ENCODE data around the gene ZSWIM7.

Gene ZSWIM7

GRCh38 chr17:16003841-16004240, 4.3 kb upstream of the ZSWIM7 start:
- no peaks in the 10 kb centered on the region for H3K27me3 Mint-ChIP-seq (ENCODE audit: low read depth)
- peaks cover 18% of the 10 kb centered on the region for H3K4me1 Mint-ChIP-seq
- peaks cover 4% of the 10 kb centered on the region for H3K9me3 Mint-ChIP-seq
- peaks cover 81% of the 10 kb centered on the region for H3K36me3 Mint-ChIP-seq (ENCODE audit: low read depth)
- no peak overlapping the region for H3K27ac Mint-ChIP-seq
- no peak overlapping the region for H3K4me3 Mint-ChIP-seq
- TF ChIP-seq CTCF (IDR thresholded peaks at IDR 0.05; ENCODE audit: unreplicated experiment in 3 of 3) = no peak

GRCh38 chr17:16002708-16003260, 3.3 kb upstream of the ZSWIM7 start:
- no peak for TF ChIP-seq CTCF (IDR thresholded peaks at IDR 0.05; ENCODE audit: unreplicated experiment in 3 of 3)
- H3K9me3 Mint-ChIP-seq = peaks cover 4% of the 10 kb centered on the region
- H3K4me3 Mint-ChIP-seq = no peak overlapping the region
- no peaks in the 10 kb centered on the region for H3K27me3 Mint-ChIP-seq (ENCODE audit: low read depth)
- peaks cover 70% of the 10 kb centered on the region for H3K36me3 Mint-ChIP-seq (ENCODE audit: low read depth)
- no peak overlapping the region for H3K27ac Mint-ChIP-seq
- peaks cover 22% of the 10 kb centered on the region for H3K4me1 Mint-ChIP-seq

DNA sequence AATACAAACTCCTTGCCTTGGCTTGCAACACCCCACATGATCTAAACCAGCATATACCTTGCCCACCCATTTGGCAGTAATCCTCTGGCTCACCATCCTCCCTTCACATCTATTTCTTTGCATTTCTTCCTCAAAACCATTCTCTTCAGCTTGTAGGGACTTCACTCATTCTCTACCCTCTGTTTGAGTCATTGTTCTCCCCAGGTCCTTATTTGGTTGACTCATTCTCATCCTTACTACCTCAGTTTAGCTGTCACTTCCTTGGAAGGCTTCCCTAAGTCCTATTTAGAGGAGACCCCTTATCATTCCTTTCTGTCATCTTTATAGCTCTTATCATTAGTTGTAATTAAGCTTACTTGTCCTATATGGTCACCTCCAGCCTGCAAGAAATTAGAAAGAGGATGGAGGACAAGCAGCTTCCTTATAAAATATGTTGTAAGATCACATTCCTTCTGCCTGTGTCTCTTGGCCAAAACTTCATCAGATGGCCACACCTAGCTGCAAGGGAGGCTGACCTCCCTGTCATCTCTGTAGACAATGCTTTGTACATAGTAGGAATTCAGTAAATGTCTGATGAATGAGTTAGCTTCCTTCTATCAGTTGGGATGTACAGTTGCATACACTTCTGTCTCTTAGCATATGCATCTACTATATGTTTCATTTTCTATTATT, 1.9 kb upstream of the ZSWIM7 start:
- H3K27ac Mint-ChIP-seq = peak overlapping the region; percentile 69 to 90 (median 85)
- no peaks in the 10 kb centered on the region for H3K27me3 Mint-ChIP-seq (ENCODE audit: low read depth)
- H3K36me3 Mint-ChIP-seq (ENCODE audit: low read depth) = peaks cover 56% of the 10 kb centered on the region
- peaks cover 4% of the 10 kb centered on the region for H3K9me3 Mint-ChIP-seq
- no peak for TF ChIP-seq CTCF (IDR thresholded peaks at IDR 0.05; ENCODE audit: unreplicated experiment in 3 of 3)
- peaks cover 22% of the 10 kb centered on the region for H3K4me1 Mint-ChIP-seq
- peak overlapping the region; percentile 89 to 94 (median 93) for H3K4me3 Mint-ChIP-seq

DNA sequence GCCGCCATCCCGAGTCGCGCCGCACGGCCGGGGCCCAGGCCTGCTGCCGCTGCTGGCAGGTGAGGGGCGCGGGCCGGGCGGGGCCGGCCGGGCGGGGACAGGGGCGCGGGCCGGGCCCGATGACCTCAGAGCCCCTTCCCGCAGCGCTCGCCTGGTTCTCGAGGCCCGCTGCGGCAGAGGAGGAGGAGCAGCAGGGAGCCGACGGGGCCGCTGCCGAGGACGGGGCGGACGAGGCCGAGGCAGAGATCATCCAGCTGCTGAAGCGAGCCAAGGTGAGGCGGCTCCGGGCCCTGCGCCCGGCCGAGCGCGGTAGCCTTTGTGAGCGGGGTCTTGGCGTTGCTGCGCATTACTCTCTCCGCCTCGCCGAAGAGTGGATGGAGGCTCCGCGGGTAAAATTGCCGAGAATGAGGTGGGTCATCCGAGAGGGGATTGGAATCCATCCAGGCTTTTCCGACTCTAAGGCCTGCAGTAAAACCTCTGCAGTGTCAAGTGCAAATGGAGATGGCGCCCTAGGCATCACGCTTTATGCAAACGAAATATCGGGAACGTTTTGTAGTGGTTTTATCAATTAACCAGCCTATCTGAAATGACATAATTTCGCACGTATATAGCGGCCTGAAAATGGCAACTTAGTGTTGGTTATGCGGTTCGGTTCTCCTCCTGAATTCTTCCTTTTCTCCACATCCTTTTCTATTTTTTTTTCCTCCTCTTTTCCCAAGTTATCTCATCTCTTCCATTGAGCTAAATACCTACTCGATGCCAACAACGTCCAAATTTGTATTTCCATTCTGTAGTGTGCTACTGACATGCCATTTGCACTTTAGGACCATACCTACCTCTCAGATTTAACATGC, 697 bp upstream of the ZSWIM7 start:
- H3K4me1 Mint-ChIP-seq = peaks cover 22% of the 10 kb centered on the region
- peak overlapping the region; percentile 89 to 94 (median 93) for H3K4me3 Mint-ChIP-seq
- H3K27ac Mint-ChIP-seq = peak overlapping the region; percentile 69 to 90 (median 85)
- no peak for TF ChIP-seq CTCF (IDR thresholded peaks at IDR 0.05; ENCODE audit: unreplicated experiment in 3 of 3)
- H3K9me3 Mint-ChIP-seq = peaks cover 4% of the 10 kb centered on the region
- H3K27me3 Mint-ChIP-seq (ENCODE audit: low read depth) = no peaks in the 10 kb centered on the region
- H3K36me3 Mint-ChIP-seq (ENCODE audit: low read depth) = peaks cover 47% of the 10 kb centered on the region

- Mint-ChIP-seq H3K4me3 (peak overlapping the region; percentile 97 to 98 (median 98)), H3K27me3 (ENCODE audit: low read depth) (peaks cover 3% of the 10 kb centered on the region), H3K4me1 (peaks cover 22% of the 10 kb centered on the region), H3K36me3 (ENCODE audit: low read depth) (peaks cover 34% of the 10 kb centered on the region), H3K27ac (peak overlapping the region; percentile 94 to 99 (median 98)), H3K9me3 (peaks cover 4% of the 10 kb centered on the region)
- no peak for TF ChIP-seq CTCF (IDR thresholded peaks at IDR 0.05; ENCODE audit: unreplicated experiment in 3 of 3)
Measured at GRCh38 chr17:15998031-15998562, 1.4 kb downstream of the ZSWIM7 start.

Data from nephron (organoid).